BE2C (cell line): ENCODE data around the gene GPC5.

Experiments used
- DNase-seq: peaks from one replicate; pipeline ENCODE4 v3.0.0-alpha.2; 2020
- H3K27me3 ChIP-seq: fragments of 250-450 bp; sonication (Bioruptor Pico); 2 replicates; pipeline ENCODE4 v1.5.1; 2020; ENCODE audit warnings: mild to moderate bottlenecking
- H3K36me3 ChIP-seq: fragments of 250-450 bp; sonication (Bioruptor Pico); 2 replicates; pipeline ENCODE4 v1.5.1; 2020; ENCODE audit warnings: mild to moderate bottlenecking
- H3K4me1 ChIP-seq: fragments of 250-450 bp; sonication (Bioruptor Pico); 2 replicates; pipeline ENCODE4 v1.5.1; 2020
- H3K4me3 ChIP-seq: 2 replicates; pipeline ENCODE4 v1.5.1; 2011; ENCODE audit warnings: low read depth, low read length
- H3K9me3 ChIP-seq: fragments of 250-450 bp; sonication (Bioruptor Pico); 2 replicates; pipeline ENCODE4 v1.5.1; 2020
- TF ChIP-seq, protein P1 (sequence below): IDR thresholded peaks from 2 replicates; pipeline ENCODE4 v1.5.1; 2012; ENCODE audit warnings: mild to moderate bottlenecking, low read depth, low read length

The GPC5 gene

DNA sequence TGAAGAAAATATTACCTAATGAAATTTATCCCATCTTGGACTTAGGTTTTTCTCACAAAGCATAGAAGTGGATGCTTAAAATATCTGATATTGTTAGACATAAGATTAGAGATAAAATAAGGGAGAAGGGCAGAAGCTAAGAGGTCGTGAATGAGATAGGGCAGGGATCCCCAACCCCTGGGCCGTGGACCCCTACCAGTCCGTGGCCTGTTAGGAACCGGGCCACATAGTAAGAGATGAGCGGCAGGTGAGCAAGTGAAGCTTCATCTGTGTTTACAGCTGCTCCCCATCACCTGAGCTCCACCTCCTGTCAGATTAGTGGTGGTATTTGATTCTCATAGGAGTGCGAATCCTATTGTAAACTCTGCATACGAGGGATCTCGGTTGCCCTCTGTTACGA lies 202.9 kb downstream of the GPC5 start:
- no peaks in the 10 kb centered on the region for H3K27me3 ChIP-seq
- H3K36me3 ChIP-seq = no peaks in the 10 kb centered on the region
- TF ChIP-seq, protein P1, sequence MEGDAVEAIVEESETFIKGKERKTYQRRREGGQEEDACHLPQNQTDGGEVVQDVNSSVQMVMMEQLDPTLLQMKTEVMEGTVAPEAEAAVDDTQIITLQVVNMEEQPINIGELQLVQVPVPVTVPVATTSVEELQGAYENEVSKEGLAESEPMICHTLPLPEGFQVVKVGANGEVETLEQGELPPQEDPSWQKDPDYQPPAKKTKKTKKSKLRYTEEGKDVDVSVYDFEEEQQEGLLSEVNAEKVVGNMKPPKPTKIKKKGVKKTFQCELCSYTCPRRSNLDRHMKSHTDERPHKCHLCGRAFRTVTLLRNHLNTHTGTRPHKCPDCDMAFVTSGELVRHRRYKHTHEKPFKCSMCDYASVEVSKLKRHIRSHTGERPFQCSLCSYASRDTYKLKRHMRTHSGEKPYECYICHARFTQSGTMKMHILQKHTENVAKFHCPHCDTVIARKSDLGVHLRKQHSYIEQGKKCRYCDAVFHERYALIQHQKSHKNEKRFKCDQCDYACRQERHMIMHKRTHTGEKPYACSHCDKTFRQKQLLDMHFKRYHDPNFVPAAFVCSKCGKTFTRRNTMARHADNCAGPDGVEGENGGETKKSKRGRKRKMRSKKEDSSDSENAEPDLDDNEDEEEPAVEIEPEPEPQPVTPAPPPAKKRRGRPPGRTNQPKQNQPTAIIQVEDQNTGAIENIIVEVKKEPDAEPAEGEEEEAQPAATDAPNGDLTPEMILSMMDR = no peak
- DNase-seq = no peak
- no peaks in the 10 kb centered on the region for H3K4me1 ChIP-seq
- H3K4me3 ChIP-seq = no peak overlapping the region
- H3K9me3 ChIP-seq = no peaks in the 10 kb centered on the region

DNA sequence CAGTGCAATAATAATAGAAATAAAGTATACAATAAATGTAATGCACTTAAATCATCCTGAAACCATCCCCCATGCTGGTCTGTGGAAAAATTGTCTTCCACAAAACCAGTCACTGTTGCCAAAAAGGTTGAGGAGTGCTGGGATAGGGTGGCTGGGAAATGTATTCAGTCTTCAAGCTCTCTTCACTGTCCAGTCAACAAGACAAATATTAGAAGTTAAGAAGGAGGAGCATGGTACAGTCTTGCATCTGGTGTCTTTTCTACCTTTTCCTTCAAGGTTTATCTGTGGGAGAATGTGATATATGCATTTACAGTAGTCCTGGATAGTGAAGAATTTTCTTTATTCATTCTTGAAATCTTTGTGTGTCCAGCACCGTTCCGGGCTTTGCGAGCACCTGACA lies 203.4 kb downstream of the GPC5 start:
- no peak overlapping the region for H3K4me3 ChIP-seq
- H3K27me3 ChIP-seq = no peaks in the 10 kb centered on the region
- no peaks in the 10 kb centered on the region for H3K9me3 ChIP-seq
- TF ChIP-seq, protein P1 = no peak
- H3K36me3 ChIP-seq = no peaks in the 10 kb centered on the region
- no peak for DNase-seq
- H3K4me1 ChIP-seq = no peaks in the 10 kb centered on the region

DNA sequence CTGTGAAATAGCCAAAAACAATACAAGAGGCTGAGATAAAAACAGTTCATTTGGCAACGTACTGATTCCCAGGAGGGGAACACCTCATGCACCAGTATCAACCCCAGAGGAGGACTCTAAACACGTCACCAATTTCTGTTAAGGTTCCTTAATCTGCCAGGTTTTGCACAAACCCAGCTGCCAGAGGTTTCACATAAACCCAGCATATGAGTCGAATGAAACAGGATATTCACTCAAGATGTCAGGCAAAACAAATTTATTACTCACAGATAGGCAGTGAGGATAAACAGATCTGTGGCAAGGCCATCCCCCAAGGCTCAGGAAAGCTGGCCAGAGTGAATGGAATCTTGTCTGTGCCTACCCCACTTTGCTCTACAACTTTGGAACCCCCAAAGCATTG lies 210.9 kb downstream of the GPC5 start:
- no peaks in the 10 kb centered on the region for H3K9me3 ChIP-seq
- peak; percentile 53 for DNase-seq
- no peaks in the 10 kb centered on the region for H3K27me3 ChIP-seq
- peaks cover 12% of the 10 kb centered on the region for H3K4me1 ChIP-seq
- no peak overlapping the region; the same call in 1 of the 2 replicates for H3K4me3 ChIP-seq
- no peaks in the 10 kb centered on the region for H3K36me3 ChIP-seq
- TF ChIP-seq, protein P1 = no peak

- DNase-seq = no peak
- Histone ChIP-seq H3K27me3 (no peaks in the 10 kb centered on the region), H3K9me3 (no peaks in the 10 kb centered on the region; the same call in 1 of the 2 replicates), H3K4me3 (no peak overlapping the region), H3K36me3 (no peaks in the 10 kb centered on the region), H3K4me1 (peaks cover 22% of the 10 kb centered on the region)
- TF ChIP-seq, protein P1 = no peak
These were observed 219.9 kb downstream of the GPC5 start for GRCh38 chr13:91618315-91618714.

- TF ChIP-seq, protein P1 = no peak
- no peaks in the 10 kb centered on the region for H3K36me3 ChIP-seq
- peak; percentile 25 for DNase-seq
- H3K27me3 ChIP-seq = no peaks in the 10 kb centered on the region
- H3K4me3 ChIP-seq = no peak overlapping the region
- peaks cover 26% of the 10 kb centered on the region for H3K4me1 ChIP-seq
- no peaks in the 10 kb centered on the region; the same call in 1 of the 2 replicates for H3K9me3 ChIP-seq
These were observed 222.3 kb downstream of the GPC5 start for GRCh38 chr13:91620670-91621141.

DNA sequence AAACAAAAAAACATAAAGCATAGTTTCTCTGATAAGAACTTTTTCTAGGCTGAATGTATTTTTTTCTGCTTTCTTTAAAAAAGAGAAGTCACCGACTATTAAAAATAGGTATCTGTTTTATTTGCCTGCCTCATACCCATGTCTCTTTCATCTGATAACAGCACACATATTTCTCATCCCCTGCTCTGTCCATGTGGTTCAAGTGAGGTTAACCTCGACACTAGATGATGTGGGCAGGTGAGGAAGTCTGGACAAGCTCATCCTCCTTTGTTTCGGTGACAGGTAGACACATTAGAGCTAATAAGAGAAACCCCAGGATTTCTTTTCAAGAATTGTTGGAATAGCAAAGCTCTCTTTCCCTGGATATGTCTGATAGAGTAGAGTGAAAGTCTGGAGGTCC lies 222.7 kb downstream of the GPC5 start:
- peak; percentile 21 for DNase-seq
- H3K27me3 ChIP-seq = no peaks in the 10 kb centered on the region
- H3K36me3 ChIP-seq = no peaks in the 10 kb centered on the region
- no peak overlapping the region for H3K4me3 ChIP-seq
- TF ChIP-seq, protein P1 = no peak
- H3K9me3 ChIP-seq = no peaks in the 10 kb centered on the region; the same call in 1 of the 2 replicates
- H3K4me1 ChIP-seq = peaks cover 26% of the 10 kb centered on the region
